COR-L47 (cell line): ENCODE measurements around the gene RALA.

Experiments used
- DNase-seq: peaks from one replicate; lab custom pipeline; 2025; lab: John Stamatoyannopoulos, UW

Gene RALA, protein sequence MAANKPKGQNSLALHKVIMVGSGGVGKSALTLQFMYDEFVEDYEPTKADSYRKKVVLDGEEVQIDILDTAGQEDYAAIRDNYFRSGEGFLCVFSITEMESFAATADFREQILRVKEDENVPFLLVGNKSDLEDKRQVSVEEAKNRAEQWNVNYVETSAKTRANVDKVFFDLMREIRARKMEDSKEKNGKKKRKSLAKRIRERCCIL

GRCh38 chr7:39623047-39623731, at the start of gene RALA:
Gene RALA, plus strand, starts transcription at chr7:39623572. Its CDS starts 63,096 bp downstream, at chr7:39686668.
- peak; percentile 85 for DNase-seq

GRCh38 chr7:39574673-39575349, 48.6 kb upstream of the RALA start:
- no peak for DNase-seq

GRCh38 chr7:39577229-39577874, 46.0 kb upstream of the RALA start:
- DNase-seq = no peak

GRCh38 chr7:39580149-39580874, 43.1 kb upstream of the RALA start:
- DNase-seq = peak; percentile 83

GRCh38 chr7:39582536-39582935, 40.8 kb upstream of the RALA start:
- DNase-seq = no peak

GRCh38 chr7:39583539-39583938, 39.8 kb upstream of the RALA start:
- DNase-seq = no peak

- no peak for DNase-seq
Observed at GRCh38 chr7:39587393-39587792, 36.0 kb upstream of the RALA start.

- DNase-seq = no peak
Observed at GRCh38 chr7:39588416-39588815, 35.0 kb upstream of the RALA start.

GRCh38 chr7:39589323-39590111, 33.9 kb upstream of the RALA start:
- no peak for DNase-seq

DNA sequence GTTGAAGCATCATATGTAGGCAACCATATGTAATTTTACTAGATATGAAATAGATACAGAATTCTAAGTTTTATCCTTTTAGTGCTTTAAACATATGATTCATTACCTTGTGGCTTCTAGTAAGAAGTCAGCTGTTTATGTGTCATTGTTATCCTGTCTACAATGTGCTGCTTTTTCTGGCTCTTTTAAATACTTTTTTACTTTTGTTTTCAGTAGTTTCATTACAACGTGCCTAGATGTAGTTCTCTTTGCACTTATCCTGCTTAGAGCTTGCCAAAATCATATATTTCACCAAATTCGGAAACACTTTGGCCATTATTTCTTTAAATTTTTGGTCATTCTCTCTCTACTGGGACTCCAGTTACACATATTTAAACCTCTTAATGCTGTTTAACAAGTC, 30.8 kb upstream of the RALA start:
- no peak for DNase-seq

DNA sequence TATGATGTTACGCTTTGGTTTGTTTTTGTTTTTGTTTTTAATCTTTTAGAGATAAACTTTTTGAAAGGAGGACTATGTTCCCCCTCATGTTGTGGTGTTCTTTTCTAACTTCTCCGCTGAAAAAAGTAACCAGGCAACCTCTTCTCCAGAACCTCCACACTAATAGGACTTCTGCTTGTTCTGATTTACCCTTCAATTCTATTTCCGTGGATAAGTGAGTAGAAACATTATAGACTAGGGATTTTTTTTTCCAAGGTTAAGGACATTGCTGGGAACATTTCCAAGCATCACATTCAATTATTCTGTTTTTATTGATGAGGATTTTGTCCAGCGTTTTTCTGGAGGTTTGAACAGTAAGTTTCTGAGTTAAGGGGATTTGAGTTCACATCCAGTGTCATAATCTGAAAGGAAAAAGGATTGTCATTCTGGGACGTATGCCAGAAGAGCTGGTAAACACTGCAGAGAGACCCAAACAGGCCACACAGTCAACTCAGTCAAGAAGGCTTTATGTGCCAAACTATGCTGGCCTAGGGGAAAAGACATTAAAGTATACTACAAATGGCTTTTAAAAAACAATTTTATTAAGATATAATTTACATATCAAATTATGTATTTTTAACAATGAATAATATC, 28.3 kb upstream of the RALA start:
- peak; percentile 42 for DNase-seq

DNA sequence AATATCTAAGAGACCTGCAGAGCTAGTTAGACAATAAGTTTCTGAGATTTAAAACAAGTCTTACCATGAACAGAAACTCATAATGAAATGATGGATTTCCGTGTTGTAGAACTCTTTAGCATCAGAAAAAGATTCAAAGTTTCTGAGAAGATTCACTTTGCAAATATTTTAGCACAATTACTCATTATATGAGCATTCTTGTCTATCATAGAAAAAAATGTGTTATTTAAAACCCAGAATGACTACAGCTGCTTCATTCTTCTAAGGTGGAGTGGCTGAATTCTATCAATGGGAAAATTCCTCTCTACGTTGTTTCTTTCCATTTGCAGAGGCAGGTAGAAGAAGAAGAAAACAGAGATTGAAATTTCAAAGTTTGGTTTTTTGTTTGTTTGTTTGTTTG, 21.0 kb upstream of the RALA start:
- no peak for DNase-seq

DNA sequence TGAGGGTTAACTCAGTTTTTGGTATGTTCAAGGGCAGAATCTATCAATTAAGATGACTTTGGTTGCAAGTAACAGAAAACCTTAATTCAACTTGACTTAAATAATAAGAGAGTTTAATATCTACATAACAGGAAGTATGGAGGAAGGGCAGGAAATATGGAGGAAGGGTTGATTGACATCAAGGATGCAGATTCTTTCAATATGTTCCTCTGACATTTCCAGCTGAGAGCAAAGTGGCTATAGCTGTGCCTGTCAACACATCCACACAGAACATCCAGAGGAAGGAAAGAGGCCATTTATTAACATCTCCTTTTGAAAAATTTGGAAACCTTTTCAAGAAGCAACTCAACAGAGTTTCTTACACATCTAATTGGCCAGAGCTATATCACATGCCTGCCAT, 19.4 kb upstream of the RALA start:
- no peak for DNase-seq

DNA sequence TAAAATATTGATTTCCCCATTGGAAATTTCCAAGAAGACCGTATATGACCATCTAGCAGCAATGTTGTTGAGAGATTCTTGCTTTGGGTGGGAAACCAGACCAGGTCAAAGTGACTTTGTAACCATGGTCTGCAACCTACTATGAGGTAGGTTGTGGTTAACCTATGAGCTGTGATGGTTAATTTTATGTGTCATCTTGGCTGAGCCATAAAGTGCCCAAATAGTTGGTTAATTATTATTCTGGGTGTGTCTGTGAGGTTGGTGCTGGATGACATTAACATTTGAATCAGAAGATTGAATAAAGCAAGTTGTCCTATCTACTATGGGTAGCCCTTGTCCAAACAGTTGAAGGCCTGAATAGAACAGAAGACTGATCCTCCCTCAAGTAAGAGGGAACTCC, 18.3 kb upstream of the RALA start:
- DNase-seq = no peak

DNA sequence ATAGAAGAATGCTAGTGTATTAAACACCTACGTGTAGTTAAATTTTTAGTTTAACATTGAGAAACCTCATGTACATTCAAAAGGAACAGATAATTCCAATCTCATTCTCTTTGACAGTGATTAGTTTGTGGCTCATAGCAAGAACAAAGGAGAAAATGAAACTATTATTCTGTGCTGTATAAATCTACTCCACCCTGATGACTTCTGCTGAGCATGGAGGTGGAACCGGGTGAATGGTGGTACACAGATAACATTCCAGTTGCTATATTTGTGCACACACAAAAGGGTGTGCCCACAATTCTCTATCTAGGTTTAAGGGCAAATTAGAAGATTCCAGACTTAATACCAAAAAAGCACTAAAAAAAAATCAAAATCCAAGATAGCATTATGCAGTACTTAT, 17.0 kb upstream of the RALA start:
- no peak for DNase-seq

DNA sequence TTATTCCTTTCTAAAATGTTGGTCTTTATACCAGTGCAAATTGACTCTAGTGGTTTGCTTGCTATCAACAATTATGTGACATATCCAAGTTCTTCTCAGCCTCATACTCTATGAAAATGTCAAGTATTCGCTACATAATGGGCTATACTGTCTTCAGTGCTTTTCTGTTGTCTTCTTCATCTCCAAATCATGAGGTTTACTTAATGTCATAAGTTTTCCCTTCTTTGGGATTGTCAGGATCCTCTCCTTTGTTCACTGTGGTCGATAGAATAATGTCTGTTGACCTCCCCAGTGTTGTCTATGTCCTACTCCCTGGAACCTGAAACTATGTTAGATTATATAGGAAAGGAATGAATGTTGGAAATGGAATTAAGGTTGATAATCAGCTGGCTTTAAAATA, 16.4 kb upstream of the RALA start:
- no peak for DNase-seq

DNA sequence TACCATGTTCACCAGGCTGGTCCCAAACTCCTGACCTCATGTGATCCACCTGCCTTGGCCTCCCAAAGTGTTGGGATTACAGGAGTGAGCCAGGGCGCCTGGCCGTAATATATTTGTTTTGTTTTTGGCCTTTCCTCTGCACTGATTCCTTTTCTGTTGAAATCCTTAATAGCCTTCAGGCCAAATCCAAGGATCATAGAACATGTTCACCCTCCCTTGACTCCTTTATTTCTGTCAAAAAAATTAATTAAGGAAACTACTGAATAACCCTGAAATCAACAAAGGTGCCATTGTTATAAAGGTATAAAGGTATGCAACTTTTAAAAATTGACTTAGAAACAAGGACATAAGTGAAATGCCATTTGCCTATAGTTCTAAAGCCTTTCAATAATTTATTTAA, 15.5 kb upstream of the RALA start:
- no peak for DNase-seq

- no peak for DNase-seq
Observed at GRCh38 chr7:39608278-39608677, 15.1 kb upstream of the RALA start.

GRCh38 chr7:39609113-39609934, 14.0 kb upstream of the RALA start:
- DNase-seq = no peak

DNA sequence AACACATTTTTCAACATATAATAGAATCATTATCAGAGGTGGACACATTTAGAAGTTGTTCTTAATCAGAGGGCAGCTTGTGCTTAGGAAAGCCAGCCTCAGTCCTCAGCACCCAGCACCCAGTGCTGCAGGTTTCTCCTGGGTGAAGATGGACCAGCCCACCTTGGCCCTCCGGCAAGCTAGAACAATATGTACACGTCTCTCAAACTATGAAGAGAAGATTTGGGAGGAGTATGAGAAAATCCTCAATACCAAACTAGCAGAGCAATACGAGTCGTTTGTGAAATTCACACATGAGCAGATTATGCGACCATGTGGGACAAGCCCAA, 13.5 kb upstream of the RALA start:
- DNase-seq = no peak
